Sigmoid colon (tissue), 4 donors: ENCODE data around the gene UCP1.

Experiments
- POLR2A ChIP-seq, 2 donors: fragments of 450-650 bp; IDR thresholded peaks; one replicate each; pipeline ENCODE4 v1.6.1; 2016; ENCODE audit warnings: antibody characterized with exemption in 2 of 2, mild to moderate bottlenecking in 2 of 2, moderate library complexity in 2 of 2
- POLR2AphosphoS5 ChIP-seq, 4 donors: sonication (generic); formaldehyde crosslinking; IDR thresholded peaks; one replicate each; pipeline ENCODE4 v1.6.1; 2017; ENCODE audit warnings: antibody characterized with exemption in 4 of 4

DNA sequence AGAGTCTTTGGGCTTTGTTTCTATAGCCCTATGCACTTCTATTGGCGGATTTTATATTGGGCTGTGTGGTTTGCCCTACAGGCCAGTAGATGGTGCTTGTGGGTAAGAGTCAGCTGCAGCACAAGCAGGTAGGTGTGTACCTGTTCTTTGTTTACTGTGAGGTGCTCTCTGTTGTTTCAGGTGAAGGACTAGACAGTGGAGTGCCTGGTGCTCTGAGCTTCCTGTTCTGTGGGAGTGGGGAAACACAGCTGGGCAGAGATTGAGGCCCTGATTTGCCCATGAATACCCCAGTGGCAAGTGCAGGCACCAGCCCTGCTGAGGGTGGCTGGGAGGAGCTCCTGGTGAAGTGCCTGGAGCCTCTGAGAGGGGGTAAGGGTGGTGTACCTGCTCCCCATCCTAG, 26.3 kb upstream of the UCP1 start:
- TF ChIP-seq POLR2A (IDR thresholded peaks at IDR 0.05) (no peak), POLR2AphosphoS5 (IDR thresholded peaks at IDR 0.05) (no peak)
